Measurements from ENCODE around the gene RGS7BP. TPM values are rescaled to one million over a fixed set of nuclear protein-coding genes. Genes with fewer than 3 reads are reported as not detected.

The RGS7BP gene
- polyA plus RNA-seq, 1 experiment = not detected

DNA sequence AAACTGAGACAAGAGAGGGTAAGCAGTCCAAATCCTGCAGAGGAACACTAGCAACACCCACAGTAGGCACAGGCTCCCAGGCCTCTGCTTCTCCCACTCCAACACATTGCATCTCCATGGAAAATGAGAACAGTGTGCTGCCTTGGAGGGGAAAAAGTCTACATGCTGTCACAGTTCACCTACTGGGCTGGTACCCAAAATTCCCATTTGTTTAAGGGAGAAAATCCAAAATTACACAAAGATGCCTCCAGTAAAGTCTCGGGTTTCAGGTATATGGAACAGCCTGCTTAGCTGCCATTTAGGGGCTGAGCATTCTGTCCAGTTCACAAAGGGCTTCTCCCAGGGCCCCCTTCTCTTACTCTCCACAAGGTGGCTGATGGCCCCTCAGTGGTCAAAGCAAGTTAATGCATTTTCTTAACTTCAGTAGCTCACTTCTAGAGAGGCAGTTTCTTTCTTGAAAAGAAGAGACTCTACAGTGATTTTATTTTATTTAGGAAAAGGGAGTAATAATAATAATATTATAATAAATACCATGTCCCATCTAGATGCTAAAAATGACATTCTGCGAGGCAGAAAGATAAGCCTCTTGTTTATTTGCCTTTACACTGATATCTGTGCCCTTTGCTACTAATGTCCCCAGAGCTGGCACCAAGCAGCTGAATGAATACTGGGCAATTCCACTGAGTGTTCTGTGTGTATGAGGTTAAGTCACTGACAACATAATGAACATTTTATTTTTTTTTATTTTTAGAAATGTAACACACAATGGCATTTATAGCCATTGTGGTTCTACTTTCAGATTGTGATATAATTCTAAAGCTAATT lies 89.4 kb downstream of the RGS7BP start:
- TF ChIP-seq, protein P1, sequence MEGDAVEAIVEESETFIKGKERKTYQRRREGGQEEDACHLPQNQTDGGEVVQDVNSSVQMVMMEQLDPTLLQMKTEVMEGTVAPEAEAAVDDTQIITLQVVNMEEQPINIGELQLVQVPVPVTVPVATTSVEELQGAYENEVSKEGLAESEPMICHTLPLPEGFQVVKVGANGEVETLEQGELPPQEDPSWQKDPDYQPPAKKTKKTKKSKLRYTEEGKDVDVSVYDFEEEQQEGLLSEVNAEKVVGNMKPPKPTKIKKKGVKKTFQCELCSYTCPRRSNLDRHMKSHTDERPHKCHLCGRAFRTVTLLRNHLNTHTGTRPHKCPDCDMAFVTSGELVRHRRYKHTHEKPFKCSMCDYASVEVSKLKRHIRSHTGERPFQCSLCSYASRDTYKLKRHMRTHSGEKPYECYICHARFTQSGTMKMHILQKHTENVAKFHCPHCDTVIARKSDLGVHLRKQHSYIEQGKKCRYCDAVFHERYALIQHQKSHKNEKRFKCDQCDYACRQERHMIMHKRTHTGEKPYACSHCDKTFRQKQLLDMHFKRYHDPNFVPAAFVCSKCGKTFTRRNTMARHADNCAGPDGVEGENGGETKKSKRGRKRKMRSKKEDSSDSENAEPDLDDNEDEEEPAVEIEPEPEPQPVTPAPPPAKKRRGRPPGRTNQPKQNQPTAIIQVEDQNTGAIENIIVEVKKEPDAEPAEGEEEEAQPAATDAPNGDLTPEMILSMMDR (IDR thresholded peaks at IDR 0.05; ENCODE audit: low read depth, low read length) = peak; percentile 33
- CTCF ChIA-PET = interaction anchor here (0.7 to 5.8 kb wide), 4 partner anchors 8 to 366 kb away, joined by 4 to 29 read pairs (median 9); no protein-coding TSS in a partner anchor
- no peak overlapping the region for H3K27ac ChIP-seq (ENCODE audit: low read depth, low read length)
- no peaks in the 10 kb centered on the region for H3K9me3 ChIP-seq (ENCODE audit: control insufficient read depth, insufficient read depth, low read length)
- H3K4me3 ChIP-seq (ENCODE audit: low read depth, low read length) = no peak overlapping the region
- peaks cover 3% of the 10 kb centered on the region for H3K27me3 ChIP-seq (ENCODE audit: control insufficient read depth, insufficient read depth, low read length)
- DNase-seq (ENCODE audit: low read depth, low spot score) = no peak
- POLR2A ChIA-PET = no interaction called here

DNA sequence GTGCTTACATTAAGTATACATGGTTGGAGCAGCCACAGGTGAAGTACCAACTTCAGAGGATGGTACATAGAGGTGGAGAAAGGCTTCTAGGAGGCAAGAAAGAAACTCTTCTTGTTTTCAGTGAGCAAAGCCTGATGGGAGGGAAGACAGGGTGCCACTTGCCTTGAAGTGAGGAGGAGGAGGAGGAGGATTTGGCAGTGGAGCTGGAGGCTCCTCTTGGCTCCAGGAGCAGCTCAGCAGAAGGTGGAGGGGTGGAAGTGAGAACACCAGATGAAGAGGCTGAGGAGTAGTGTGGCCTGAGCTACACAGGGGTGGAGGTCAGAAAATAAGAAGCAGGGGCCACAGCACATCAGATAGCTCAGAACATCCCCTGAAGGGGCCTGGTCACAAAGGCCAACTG lies 93.4 kb downstream of the RGS7BP start:
- ChIA-PET POLR2A (no interaction called here), CTCF (no interaction called here)
- Histone ChIP-seq H3K27ac (ENCODE audit: low read depth, low read length) (no peak overlapping the region), H3K27me3 (ENCODE audit: control insufficient read depth, insufficient read depth, low read length) (peaks cover 7% of the 10 kb centered on the region), H3K4me3 (ENCODE audit: low read depth, low read length) (no peak overlapping the region), H3K9me3 (ENCODE audit: control insufficient read depth, insufficient read depth, low read length) (no peaks in the 10 kb centered on the region)
- no peak for DNase-seq (ENCODE audit: low read depth, low spot score)
- TF ChIP-seq, protein P1 (IDR thresholded peaks at IDR 0.05; ENCODE audit: low read depth, low read length) = no peak

DNA sequence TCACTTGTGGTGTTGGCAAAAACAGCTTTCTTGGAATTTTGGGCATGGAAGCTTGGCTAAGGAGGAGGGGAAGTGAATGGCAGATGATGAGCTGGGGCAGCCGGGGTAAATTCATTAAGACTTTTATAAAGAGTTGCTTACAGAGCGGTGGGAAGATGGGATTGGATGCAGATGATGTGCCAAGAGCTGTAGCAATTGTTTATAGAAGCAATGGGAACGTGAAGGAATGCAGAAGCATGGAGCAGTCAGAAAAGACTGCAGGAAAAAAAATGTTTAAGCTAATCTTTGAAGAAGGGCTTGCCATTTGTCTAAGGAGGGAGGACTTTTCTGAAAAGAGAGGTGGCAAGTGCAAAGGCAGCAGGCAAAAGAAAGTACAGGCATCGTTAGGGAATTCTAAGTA lies 97.9 kb downstream of the RGS7BP start:
- Histone ChIP-seq H3K4me3 (ENCODE audit: low read depth, low read length) (no peak overlapping the region), H3K27me3 (ENCODE audit: control insufficient read depth, insufficient read depth, low read length) (peaks cover 10% of the 10 kb centered on the region), H3K27ac (ENCODE audit: low read depth, low read length) (no peak overlapping the region), H3K9me3 (ENCODE audit: control insufficient read depth, insufficient read depth, low read length) (no peaks in the 10 kb centered on the region)
- TF ChIP-seq, protein P1 (IDR thresholded peaks at IDR 0.05; ENCODE audit: low read depth, low read length) = no peak
- ChIA-PET POLR2A (no interaction called here), CTCF (interaction anchor here (0.7 to 1.4 kb wide), 3 partner anchors 9 to 456 kb away, joined by 3 to 11 read pairs (median 3); no protein-coding TSS in a partner anchor)
- DNase-seq (ENCODE audit: low read depth, low spot score) = no peak

DNA sequence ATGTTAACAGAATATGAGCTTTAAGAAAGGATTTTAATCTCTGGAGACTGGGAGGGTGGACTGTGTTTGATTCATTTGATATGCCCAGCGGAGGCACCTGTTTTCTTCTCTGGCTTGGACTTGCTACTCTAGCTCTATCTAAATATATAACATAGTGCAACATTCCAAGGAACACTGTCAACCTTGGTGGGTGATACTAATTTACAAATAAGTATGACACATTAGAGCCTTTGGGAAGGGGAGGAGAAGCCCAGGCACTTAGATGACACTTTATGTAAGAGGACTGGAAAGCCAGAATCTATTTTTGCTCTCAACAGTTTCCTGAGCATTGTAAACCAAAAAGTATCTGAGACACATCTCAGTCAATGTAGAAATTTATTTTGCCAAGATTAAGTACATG lies 101.1 kb downstream of the RGS7BP start:
- Histone ChIP-seq H3K27me3 (ENCODE audit: control insufficient read depth, insufficient read depth, low read length) (peaks cover 7% of the 10 kb centered on the region), H3K9me3 (ENCODE audit: control insufficient read depth, insufficient read depth, low read length) (no peaks in the 10 kb centered on the region), H3K4me3 (ENCODE audit: low read depth, low read length) (no peak overlapping the region), H3K27ac (ENCODE audit: low read depth, low read length) (no peak overlapping the region)
- POLR2A ChIA-PET = no interaction called here
- CTCF ChIA-PET = interaction anchor here (1.0 to 9.1 kb wide), 3 partner anchors 11 to 376 kb away, joined by 4 to 248 read pairs (median 13); no protein-coding TSS in a partner anchor
- no peak for DNase-seq (ENCODE audit: low read depth, low spot score)
- TF ChIP-seq, protein P1 (IDR thresholded peaks at IDR 0.05; ENCODE audit: low read depth, low read length) = no peak

DNA sequence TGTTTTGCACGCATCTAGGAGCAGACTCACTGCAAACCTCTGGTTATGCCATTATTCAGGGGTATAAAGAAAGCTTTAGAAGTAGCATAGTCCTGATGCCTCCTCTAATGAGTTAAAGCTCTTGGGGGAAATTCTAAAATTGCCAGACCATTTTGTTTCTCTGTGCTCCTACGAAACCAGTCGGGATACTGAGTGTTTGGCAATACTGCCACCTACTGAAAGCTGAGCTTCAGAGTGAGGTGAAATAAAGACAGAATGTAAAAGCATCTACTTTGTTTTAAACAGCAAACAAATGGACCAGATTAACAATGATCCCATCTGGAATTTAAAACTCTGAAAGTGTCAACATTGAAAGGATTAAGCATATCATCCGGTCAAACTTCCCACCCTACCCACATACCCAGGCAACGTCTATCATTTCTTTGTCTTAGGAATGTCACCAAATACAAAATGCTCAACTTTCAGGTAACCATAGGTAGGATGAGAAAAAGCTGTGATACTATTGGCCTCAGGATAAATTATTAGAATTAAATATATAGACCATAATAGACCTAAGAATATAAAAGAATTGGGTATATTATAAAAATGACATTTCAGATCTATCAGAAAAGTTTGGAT lies 106.6 kb downstream of the RGS7BP start:
- TF ChIP-seq, protein P1 (IDR thresholded peaks at IDR 0.05; ENCODE audit: low read depth, low read length) = peak; percentile 82
- ChIA-PET CTCF (interaction anchor here (0.6 to 9.1 kb wide), 37 partner anchors 9 to 1251 kb away, joined by 3 to 248 read pairs (median 3); no protein-coding TSS in a partner anchor), POLR2A (no interaction called here)
- H3K27me3 ChIP-seq (ENCODE audit: control insufficient read depth, insufficient read depth, low read length) = no peaks in the 10 kb centered on the region
- no peaks in the 10 kb centered on the region for H3K9me3 ChIP-seq (ENCODE audit: control insufficient read depth, insufficient read depth, low read length)
- DNase-seq (ENCODE audit: low read depth, low spot score) = peak; percentile 16
- H3K27ac ChIP-seq (ENCODE audit: low read depth, low read length) = no peak overlapping the region
- H3K4me3 ChIP-seq (ENCODE audit: low read depth, low read length) = no peak overlapping the region

Measured in AG04450 (cell line).